Parathyroid adenoma (tissue), 2 donors: Measurements from ENCODE around the gene ARIH2.
A peak's percentile ranks its signal among the peaks of the same experiment; 100 is the strongest.

Source experiments
- H2AFZ ChIP-seq: fragments of 300-600 bp; sonication (generic); one replicate; pipeline ENCODE4 v1.7.0; 2017; ENCODE audit warnings: antibody characterized with exemption, mild to moderate bottlenecking
- H3K27ac ChIP-seq: fragments of 300-600 bp; sonication (generic); one replicate; pipeline ENCODE4 v1.7.0; 2017
- H3K27me3 ChIP-seq: fragments of 300-600 bp; sonication (generic); one replicate; pipeline ENCODE4 v1.7.0; 2017; ENCODE audit warnings: low read length; ENCODE audit not compliant: control insufficient read depth, insufficient read depth
- H3K36me3 ChIP-seq: fragments of 300-600 bp; sonication (generic); one replicate; pipeline ENCODE4 v1.7.0; 2017; ENCODE audit warnings: low read length; ENCODE audit not compliant: control insufficient read depth, insufficient read depth
- H3K4me1 ChIP-seq: fragments of 300-600 bp; sonication (generic); one replicate; pipeline ENCODE4 v1.7.0; 2017; ENCODE audit warnings: control low read depth
- H3K4me2 ChIP-seq: fragments of 300-600 bp; sonication (generic); one replicate; pipeline ENCODE4 v1.7.0; 2017; ENCODE audit warnings: low read length
- H3K4me3 ChIP-seq: fragments of 300-600 bp; sonication (generic); one replicate; pipeline ENCODE4 v1.7.0; 2017; ENCODE audit warnings: low read depth, low read length
- H3K79me2 ChIP-seq: fragments of 300-600 bp; sonication (generic); one replicate; pipeline ENCODE4 v1.7.0; 2017; ENCODE audit warnings: control low read depth
- H3K9ac ChIP-seq: fragments of 300-600 bp; sonication (generic); one replicate; pipeline ENCODE4 v1.7.0; 2017; ENCODE audit warnings: mild to moderate bottlenecking
- H3K9me3 ChIP-seq: fragments of 300-600 bp; sonication (generic); one replicate; pipeline ENCODE4 v1.7.0; 2017; ENCODE audit warnings: low read length; ENCODE audit not compliant: control insufficient read depth
- TF ChIP-seq, protein P1 (sequence below): fragments of 300-600 bp; sonication (generic); IDR thresholded peaks from one replicate; pipeline ENCODE4 v1.7.0; 2017; ENCODE audit warnings: antibody characterized with exemption, mild to moderate bottlenecking
- donor health status: primary hyperparathyroidism.

The ARIH2 gene

DNA sequence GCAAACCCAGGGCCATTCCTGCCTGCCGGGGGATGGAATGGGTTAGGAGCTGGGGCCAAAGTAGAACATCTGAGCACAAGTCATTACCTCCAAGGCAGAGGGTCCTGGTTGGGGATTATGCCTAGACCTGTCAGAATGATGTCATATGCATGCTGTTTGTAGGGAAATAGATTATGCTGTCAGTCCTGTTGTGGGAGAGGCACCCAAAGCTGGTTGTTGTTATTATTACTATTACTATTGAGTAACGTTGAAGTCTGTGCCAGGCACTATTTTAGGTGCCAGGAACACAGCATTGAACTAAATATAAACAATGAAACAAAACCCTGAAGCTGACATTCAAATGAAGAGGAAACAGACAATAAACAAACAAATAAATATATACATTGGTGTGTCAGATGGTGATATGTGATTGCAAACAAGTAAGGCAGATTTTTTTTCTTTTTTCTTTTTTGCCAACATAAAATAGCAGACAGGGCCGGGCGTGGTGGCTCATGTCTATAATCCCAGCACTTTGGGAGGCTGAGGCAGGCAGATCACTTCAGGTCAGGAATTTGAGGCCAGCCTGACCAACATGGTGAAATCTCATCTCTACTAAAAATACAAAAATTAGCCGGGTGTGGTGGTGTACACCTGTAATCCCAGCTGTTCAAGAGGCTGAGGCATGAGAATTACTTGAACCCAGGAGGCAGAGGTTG is 73.4 kb downstream of the ARIH2 start:
- H3K4me3 ChIP-seq = no peak overlapping the region
- H3K9ac ChIP-seq = no peak overlapping the region
- H3K36me3 ChIP-seq = no peaks in the 10 kb centered on the region
- H3K4me1 ChIP-seq = peaks cover 20% of the 10 kb centered on the region
- TF ChIP-seq, protein P1, sequence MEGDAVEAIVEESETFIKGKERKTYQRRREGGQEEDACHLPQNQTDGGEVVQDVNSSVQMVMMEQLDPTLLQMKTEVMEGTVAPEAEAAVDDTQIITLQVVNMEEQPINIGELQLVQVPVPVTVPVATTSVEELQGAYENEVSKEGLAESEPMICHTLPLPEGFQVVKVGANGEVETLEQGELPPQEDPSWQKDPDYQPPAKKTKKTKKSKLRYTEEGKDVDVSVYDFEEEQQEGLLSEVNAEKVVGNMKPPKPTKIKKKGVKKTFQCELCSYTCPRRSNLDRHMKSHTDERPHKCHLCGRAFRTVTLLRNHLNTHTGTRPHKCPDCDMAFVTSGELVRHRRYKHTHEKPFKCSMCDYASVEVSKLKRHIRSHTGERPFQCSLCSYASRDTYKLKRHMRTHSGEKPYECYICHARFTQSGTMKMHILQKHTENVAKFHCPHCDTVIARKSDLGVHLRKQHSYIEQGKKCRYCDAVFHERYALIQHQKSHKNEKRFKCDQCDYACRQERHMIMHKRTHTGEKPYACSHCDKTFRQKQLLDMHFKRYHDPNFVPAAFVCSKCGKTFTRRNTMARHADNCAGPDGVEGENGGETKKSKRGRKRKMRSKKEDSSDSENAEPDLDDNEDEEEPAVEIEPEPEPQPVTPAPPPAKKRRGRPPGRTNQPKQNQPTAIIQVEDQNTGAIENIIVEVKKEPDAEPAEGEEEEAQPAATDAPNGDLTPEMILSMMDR = no peak
- H3K79me2 ChIP-seq = peaks cover 24% of the 10 kb centered on the region
- H3K27ac ChIP-seq = peak overlapping the region; percentile 83
- H3K9me3 ChIP-seq = no peaks in the 10 kb centered on the region
- no peak overlapping the region for H2AFZ ChIP-seq
- H3K27me3 ChIP-seq = no peaks in the 10 kb centered on the region
- no peak overlapping the region for H3K4me2 ChIP-seq

DNA sequence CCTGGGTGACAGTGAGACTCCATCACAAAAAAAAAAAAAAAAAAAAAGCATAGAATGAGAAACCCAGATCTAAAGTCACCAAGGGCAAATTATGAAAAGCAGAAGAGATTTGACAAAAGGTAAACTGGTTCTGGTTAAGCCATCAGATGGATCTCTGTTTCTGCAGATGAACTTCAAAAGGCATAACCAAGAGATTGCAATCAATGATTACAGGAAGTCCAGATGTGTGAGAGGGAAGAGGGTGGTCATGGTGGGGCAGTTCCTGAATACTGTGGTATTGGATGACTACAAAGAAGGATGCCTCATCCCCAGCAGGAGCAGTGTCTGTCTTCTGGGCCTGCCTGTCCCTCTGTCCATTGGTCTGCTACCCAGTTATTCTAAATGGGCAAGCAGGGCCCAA is 75.2 kb downstream of the ARIH2 start:
- H3K36me3 ChIP-seq = no peaks in the 10 kb centered on the region
- TF ChIP-seq, protein P1 = no peak

DNA sequence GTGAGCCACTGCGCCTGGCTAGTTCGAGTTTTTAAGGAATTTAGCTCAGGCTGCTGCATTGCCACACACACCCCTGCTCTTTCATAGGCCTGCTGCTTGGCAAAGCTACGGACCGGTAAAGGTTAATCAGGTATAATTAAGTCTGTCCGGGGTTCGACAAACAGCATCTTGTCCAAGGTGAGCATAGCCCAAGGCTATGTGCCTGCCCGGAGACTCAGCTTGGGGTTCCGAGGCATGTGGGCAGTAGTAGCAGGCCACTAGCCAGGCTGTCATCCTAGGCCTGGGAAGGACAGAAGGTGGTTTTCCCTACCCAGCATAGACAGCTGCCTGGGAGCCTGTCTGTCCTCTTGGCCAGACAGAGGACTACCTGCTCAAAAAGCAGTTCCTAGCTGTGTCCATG is 78.0 kb downstream of the ARIH2 start:
- H3K27ac ChIP-seq = no peak overlapping the region
- H2AFZ ChIP-seq = no peak overlapping the region
- H3K4me2 ChIP-seq = no peak overlapping the region
- H3K27me3 ChIP-seq = no peaks in the 10 kb centered on the region
- no peak overlapping the region for H3K9ac ChIP-seq
- no peaks in the 10 kb centered on the region for H3K9me3 ChIP-seq
- TF ChIP-seq, protein P1 = no peak
- H3K79me2 ChIP-seq = peaks cover 12% of the 10 kb centered on the region
- H3K4me1 ChIP-seq = peaks cover 25% of the 10 kb centered on the region
- H3K4me3 ChIP-seq = no peak overlapping the region
- no peaks in the 10 kb centered on the region for H3K36me3 ChIP-seq

More for the DNA sequence above, 75.2 kb downstream of the ARIH2 start:
- Histone ChIP-seq H3K9ac (no peak overlapping the region), H3K4me3 (no peak overlapping the region), H3K79me2 (peaks cover 17% of the 10 kb centered on the region), H3K27ac (peak overlapping the region; percentile 6), H3K4me2 (no peak overlapping the region), H3K4me1 (peaks cover 27% of the 10 kb centered on the region), H3K9me3 (no peaks in the 10 kb centered on the region), H2AFZ (no peak overlapping the region), H3K27me3 (no peaks in the 10 kb centered on the region)

DNA sequence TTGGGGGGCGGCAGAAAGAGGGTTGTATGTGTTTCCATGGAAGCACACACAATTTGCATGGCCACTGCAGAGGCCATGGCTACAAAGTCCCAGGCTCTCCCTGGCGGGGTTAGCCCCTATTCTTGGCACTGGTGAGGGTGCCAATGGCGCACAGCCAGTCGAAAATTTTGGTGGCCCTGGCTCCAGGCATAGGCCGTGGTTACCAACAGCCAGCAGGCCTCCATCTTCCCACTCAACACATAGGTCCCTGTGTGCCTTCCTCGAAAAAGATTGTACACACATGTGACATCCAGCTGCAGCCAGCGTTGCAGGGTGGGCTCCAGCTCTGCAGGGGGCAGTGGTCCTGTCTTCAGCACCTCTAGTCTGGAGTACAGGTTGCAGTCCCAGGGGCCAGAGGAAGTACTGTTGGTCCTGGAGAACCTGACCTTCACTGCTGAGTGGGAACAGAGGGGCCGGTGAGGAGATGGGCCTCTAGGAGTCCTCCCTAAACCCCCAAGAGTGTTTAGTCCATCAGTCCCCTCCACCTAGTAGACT is 78.5 kb downstream of the ARIH2 start:
- no peak overlapping the region for H3K9ac ChIP-seq
- H2AFZ ChIP-seq = no peak overlapping the region
- H3K27me3 ChIP-seq = no peaks in the 10 kb centered on the region
- no peak overlapping the region for H3K27ac ChIP-seq
- no peak overlapping the region for H3K4me2 ChIP-seq
- H3K4me1 ChIP-seq = peaks cover 21% of the 10 kb centered on the region
- no peak overlapping the region for H3K4me3 ChIP-seq
- no peaks in the 10 kb centered on the region for H3K36me3 ChIP-seq
- TF ChIP-seq, protein P1 = no peak
- H3K79me2 ChIP-seq = peaks cover 13% of the 10 kb centered on the region
- H3K9me3 ChIP-seq = no peaks in the 10 kb centered on the region
